ENCODE data around the gene KLF11. TPM values are rescaled to one million over a fixed set of nuclear protein-coding genes. Genes with fewer than 3 reads are reported as not detected.
A peak's percentile ranks its signal among the peaks of the same experiment; 100 is the strongest.

KLF11 gene
- total RNA-seq, 2 donors from 2014 or later = 25.7 to 32.6 TPM

DNA sequence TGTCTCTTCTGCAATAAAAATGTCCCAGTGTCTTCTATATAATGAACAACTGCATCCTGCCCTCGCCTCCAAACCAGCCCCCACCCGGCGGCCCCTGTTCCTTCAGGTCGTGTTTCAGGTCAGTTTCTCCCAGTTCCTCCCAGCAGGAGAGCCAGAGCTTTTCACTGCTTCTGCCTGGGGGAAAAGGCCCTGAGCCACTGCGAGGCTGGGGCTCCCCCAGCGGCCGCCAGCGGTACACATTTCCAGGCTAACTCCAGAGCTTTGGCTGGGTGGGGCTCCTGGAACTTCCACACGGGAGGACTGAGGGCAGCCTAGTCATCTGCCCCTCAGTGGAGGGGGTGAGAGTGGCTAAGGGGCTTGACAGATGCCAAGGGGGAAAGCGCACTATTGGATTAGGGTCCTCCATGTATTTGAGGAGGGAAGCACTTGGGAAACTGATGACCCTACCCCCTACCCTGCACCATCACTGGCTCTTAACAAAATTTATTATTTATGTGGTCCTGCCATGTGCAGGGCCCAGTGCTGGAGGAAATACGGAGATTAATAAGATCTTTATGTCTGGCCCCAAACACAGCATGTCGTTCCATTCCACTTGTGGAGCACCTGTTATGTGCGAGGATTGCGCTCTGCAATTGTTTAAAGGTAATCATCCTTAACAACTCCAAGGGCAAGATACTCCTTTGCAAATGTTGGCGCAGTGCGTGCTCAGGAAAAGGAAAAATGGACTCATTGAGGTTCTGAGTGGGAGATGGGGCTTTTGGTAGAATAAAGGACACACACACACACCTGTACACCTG is 54.2 kb downstream of the KLF11 start:
- Histone ChIP-seq H3K27me3 (no peaks in the 10 kb centered on the region), H3K36me3 (replicated peaks in 1 of 2; ENCODE audit: insufficient read depth in 1 of 2, low read depth in 2 of 2) (no peaks in the 10 kb centered on the region), H3K9me3 (no peaks in the 10 kb centered on the region), H3K4me1 (peaks cover 7% of the 10 kb centered on the region), H3K27ac (no peak overlapping the region), H3K4me3 (no peak overlapping the region)
- ATAC-seq = peak; percentile 98
- intact Hi-C loops (cut with DNase I) = loop anchor here (10.0 kb wide), 1 partner anchor 283 kb away; no protein-coding TSS in a partner anchor
- WGBS, 2 donors = 30% methylated on average over 14 to 16 of the region's 16 CpGs
- TF ChIP-seq, protein P1, sequence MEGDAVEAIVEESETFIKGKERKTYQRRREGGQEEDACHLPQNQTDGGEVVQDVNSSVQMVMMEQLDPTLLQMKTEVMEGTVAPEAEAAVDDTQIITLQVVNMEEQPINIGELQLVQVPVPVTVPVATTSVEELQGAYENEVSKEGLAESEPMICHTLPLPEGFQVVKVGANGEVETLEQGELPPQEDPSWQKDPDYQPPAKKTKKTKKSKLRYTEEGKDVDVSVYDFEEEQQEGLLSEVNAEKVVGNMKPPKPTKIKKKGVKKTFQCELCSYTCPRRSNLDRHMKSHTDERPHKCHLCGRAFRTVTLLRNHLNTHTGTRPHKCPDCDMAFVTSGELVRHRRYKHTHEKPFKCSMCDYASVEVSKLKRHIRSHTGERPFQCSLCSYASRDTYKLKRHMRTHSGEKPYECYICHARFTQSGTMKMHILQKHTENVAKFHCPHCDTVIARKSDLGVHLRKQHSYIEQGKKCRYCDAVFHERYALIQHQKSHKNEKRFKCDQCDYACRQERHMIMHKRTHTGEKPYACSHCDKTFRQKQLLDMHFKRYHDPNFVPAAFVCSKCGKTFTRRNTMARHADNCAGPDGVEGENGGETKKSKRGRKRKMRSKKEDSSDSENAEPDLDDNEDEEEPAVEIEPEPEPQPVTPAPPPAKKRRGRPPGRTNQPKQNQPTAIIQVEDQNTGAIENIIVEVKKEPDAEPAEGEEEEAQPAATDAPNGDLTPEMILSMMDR (IDR thresholded peaks at IDR 0.05) = peak; percentile 89 to 96 (median 92)
- TF ChIP-seq POLR2A (IDR thresholded peaks at IDR 0.05) = no peak
- peak; percentile 72 to 80 (median 75) for DNase-seq

DNA sequence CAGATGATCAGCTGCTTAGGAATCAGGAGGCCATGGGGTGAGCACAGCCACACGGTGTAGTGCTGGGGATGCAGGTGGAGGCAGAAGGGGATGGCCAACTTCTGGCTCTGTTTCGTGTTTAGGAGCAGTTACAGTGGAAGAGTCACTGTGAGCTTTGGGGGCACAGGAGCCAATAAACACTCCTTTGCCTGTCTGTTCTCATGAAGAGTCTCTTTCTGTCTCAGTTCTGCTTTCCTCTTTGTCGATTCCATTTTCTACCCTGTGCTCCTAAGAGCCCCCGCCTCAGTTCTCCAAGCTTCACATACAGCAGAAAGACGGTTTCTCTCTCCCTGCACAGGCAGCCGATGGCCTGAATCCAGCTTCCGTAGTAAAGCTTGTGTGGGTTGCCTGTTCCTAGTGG is 58.1 kb downstream of the KLF11 start:
- H3K36me3 ChIP-seq (replicated peaks in 1 of 2; ENCODE audit: insufficient read depth in 1 of 2, low read depth in 2 of 2) = no peaks in the 10 kb centered on the region
- 74 to 76% methylated on average over 7 of the region's 7 CpGs for WGBS, 2 donors
- H3K4me3 ChIP-seq = no peak overlapping the region
- DNase-seq (no peak), ATAC-seq (no peak)
- no peak overlapping the region for H3K27ac ChIP-seq
- TF ChIP-seq, protein P1 (IDR thresholded peaks at IDR 0.05) = no peak
- no peak for TF ChIP-seq POLR2A (IDR thresholded peaks at IDR 0.05)
- peaks cover 7% of the 10 kb centered on the region for H3K4me1 ChIP-seq
- no peaks in the 10 kb centered on the region for H3K9me3 ChIP-seq
- no peaks in the 10 kb centered on the region for H3K27me3 ChIP-seq
- intact Hi-C loops (cut with DNase I) = no loop called here

DNA sequence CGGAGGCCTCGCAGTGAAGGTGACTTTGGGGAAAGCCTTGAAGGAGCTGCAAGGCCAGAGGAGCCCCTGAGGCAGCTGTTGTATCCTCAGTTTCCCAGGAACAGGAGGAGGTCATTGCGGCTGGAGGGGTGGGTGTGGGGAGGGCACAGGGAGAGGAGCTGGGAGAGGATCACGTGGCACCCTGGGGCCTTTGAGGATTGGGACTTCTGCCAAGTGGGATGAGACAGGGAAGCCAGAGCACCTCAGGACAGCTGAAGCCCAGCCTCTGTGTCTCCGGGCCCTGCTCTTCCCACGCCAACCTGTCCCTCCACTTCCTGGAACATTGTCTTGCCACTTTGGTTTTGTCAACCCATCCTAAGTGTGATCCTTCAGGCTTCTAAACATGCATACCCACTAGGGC is 59.8 kb downstream of the KLF11 start:
- ATAC-seq (no peak), DNase-seq (no peak)

More for the DNA sequence above, 59.8 kb downstream of the KLF11 start:
- TF ChIP-seq POLR2A (IDR thresholded peaks at IDR 0.05) = no peak
- TF ChIP-seq, protein P1 (IDR thresholded peaks at IDR 0.05) = no peak
- WGBS, 2 donors = 85 to 97% methylated on average over 6 of the region's 6 CpGs
- no peaks in the 10 kb centered on the region for H3K9me3 ChIP-seq
- no peaks in the 10 kb centered on the region for H3K36me3 ChIP-seq (replicated peaks in 1 of 2; ENCODE audit: insufficient read depth in 1 of 2, low read depth in 2 of 2)
- H3K4me3 ChIP-seq = no peak overlapping the region
- no peaks in the 10 kb centered on the region for H3K4me1 ChIP-seq
- no peak overlapping the region for H3K27ac ChIP-seq
- no peaks in the 10 kb centered on the region for H3K27me3 ChIP-seq
- intact Hi-C loops (cut with DNase I) = no loop called here

Small RNA genes within 50 kb of the gene (small RNA-seq; reads per million reads assigned to genes)
- not detected for gene RF00568

Other genes with a start within 250 kb of the KLF11 start
- gene TAF1B, start 200.1 kb upstream of the KLF11 start, total RNA-seq = 10 to 100 TPM; 12.9 to 19.5 TPM
- 1 to 10 TPM; 2.0 to 4.2 TPM for gene GRHL1, start 91.9 kb upstream of the KLF11 start, total RNA-seq
- 10 to 100 TPM; 30.4 to 36.6 TPM for gene CYS1, start 36.9 kb downstream of the KLF11 start, total RNA-seq
- gene RRM2, start 79.2 kb downstream of the KLF11 start, total RNA-seq = not detected

Measured in body of pancreas (tissue), 4 donors.